ENCODE data around the gene TRAPPC5.

GRCh38 chr19:7687177-7687576 is 6.5 kb downstream of the TRAPPC5 start:
- TF ChIP-seq, protein P1, sequence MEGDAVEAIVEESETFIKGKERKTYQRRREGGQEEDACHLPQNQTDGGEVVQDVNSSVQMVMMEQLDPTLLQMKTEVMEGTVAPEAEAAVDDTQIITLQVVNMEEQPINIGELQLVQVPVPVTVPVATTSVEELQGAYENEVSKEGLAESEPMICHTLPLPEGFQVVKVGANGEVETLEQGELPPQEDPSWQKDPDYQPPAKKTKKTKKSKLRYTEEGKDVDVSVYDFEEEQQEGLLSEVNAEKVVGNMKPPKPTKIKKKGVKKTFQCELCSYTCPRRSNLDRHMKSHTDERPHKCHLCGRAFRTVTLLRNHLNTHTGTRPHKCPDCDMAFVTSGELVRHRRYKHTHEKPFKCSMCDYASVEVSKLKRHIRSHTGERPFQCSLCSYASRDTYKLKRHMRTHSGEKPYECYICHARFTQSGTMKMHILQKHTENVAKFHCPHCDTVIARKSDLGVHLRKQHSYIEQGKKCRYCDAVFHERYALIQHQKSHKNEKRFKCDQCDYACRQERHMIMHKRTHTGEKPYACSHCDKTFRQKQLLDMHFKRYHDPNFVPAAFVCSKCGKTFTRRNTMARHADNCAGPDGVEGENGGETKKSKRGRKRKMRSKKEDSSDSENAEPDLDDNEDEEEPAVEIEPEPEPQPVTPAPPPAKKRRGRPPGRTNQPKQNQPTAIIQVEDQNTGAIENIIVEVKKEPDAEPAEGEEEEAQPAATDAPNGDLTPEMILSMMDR (IDR thresholded peaks at IDR 0.05), result no peak
- TF ChIP-seq POLR2A (IDR thresholded peaks at IDR 0.05), result no peak

Data from thyroid gland (tissue), 4 donors.